GM21786 (cell line): ENCODE results near the gene NNT.
"Not testable (repeated sequence)": the region's sequence is repeated elsewhere in the genome, so short reads cannot be mapped to it uniquely, and the experiment has no call there.

Experiments used
- ATAC-seq: cut with Tn5 transposase; IDR thresholded peaks from one replicate; pipeline ENCODE4 v1.9.1; 2021; ENCODE audit not compliant: unreplicated experiment

The NNT gene

GRCh38 chr5:43602461-43603343 is at the start of gene NNT:
NNT (plus strand) TSS chr5:43603180; CDS start chr5:43609196, 6,016 bp downstream.
- peak; percentile 64 for ATAC-seq

- no peak for ATAC-seq
Observed at GRCh38 chr5:43553381-43553780, 49.6 kb upstream of the NNT start.

- ATAC-seq = no peak
Observed at GRCh38 chr5:43554497-43554896, 48.5 kb upstream of the NNT start.

- ATAC-seq = peak; percentile 30
Observed at GRCh38 chr5:43555895-43556606, 46.9 kb upstream of the NNT start.

- ATAC-seq = peak; percentile 85
Observed at GRCh38 chr5:43556607-43556856, 46.4 kb upstream of the NNT start.

GRCh38 chr5:43556857-43557542 is 46.0 kb upstream of the NNT start, which contains the start of gene PAIP1:
PAIP1 (minus strand) TSS chr5:43557077; CDS start chr5:43556846, 231 bp downstream.
- peak; percentile 66 for ATAC-seq

GRCh38 chr5:43560128-43560527 is 42.9 kb upstream of the NNT start:
- no peak for ATAC-seq

- ATAC-seq = no peak
Observed at GRCh38 chr5:43561356-43561755, 41.6 kb upstream of the NNT start.

GRCh38 chr5:43563321-43563720 is 39.7 kb upstream of the NNT start:
- no peak for ATAC-seq

- no peak for ATAC-seq
Observed at GRCh38 chr5:43564289-43564850, 38.6 kb upstream of the NNT start.

- ATAC-seq = no peak
Observed at GRCh38 chr5:43565043-43565442, 37.9 kb upstream of the NNT start.

GRCh38 chr5:43567967-43568366 is 35.0 kb upstream of the NNT start:
- ATAC-seq = no peak

- ATAC-seq = no peak
Observed at GRCh38 chr5:43569236-43569746, 33.7 kb upstream of the NNT start.

GRCh38 chr5:43570450-43571158 is 32.4 kb upstream of the NNT start:
- no peak for ATAC-seq

GRCh38 chr5:43571237-43571636 is 31.7 kb upstream of the NNT start:
- no peak for ATAC-seq

- no peak for ATAC-seq
Observed at GRCh38 chr5:43572357-43572756, 30.6 kb upstream of the NNT start.

GRCh38 chr5:43573058-43573457 is 29.9 kb upstream of the NNT start:
- no peak for ATAC-seq

- not testable (repeated sequence) for ATAC-seq
Observed at GRCh38 chr5:43580402-43581210, 22.4 kb upstream of the NNT start.

- no peak for ATAC-seq
Observed at GRCh38 chr5:43581398-43581797, 21.6 kb upstream of the NNT start.
